Renal pelvis (tissue), 12 donors: ENCODE data around the gene PRPF40A. TPM values are rescaled to one million over a fixed set of nuclear protein-coding genes. Genes with fewer than 3 reads are reported as not detected.
"Not testable (repeated sequence)": the region's sequence is repeated elsewhere in the genome, so short reads cannot be mapped to it uniquely, and the experiment has no call there.

Experiments used
- DNase-seq: peaks from one replicate; pipeline ENCODE4 v3.0.0-alpha.2; 2013
- long read RNA-seq, 16 experiments: transcript quantifications; one replicate each; lab custom pipeline, GENCODE V29; 2026
- polyA plus RNA-seq, 3 donors: library from polyadenylated mRNA; unstranded; fragments of 120-200 nt; gene quantifications; one replicate each; pipeline ENCODE4 v1.2.1, GENCODE V29; 2013; ENCODE audit not compliant: insufficient read length in 3 of 3

PRPF40A gene
- 100 to 1,000 TPM; 133 to 149 (median 139) TPM for polyA plus RNA-seq
- long read RNA-seq, donor 1 = 0 reads
- long read RNA-seq, donor 2, partial matches to known transcripts = 8 of 13 reads
- long read RNA-seq, donor 2, other reads (novel, unspliced or antisense) = 5 of 13 reads
- long read RNA-seq, donor 3, partial matches to known transcripts = 76 of 111 reads
- long read RNA-seq, donor 3, other reads (novel, unspliced or antisense) = 35 of 111 reads
- long read RNA-seq, donor 4, partial matches to known transcripts = 48 of 48 reads
- long read RNA-seq, donor 4, other reads (novel, unspliced or antisense) = 0 of 48 reads
- long read RNA-seq, donor 5 = 0 reads
- long read RNA-seq, donor 6, partial matches to known transcripts = 44 of 44 reads
- long read RNA-seq, donor 6, other reads (novel, unspliced or antisense) = 0 of 44 reads
- long read RNA-seq, donor 7, partial matches to known transcripts = 15 of 15 reads
- long read RNA-seq, donor 7, other reads (novel, unspliced or antisense) = 0 of 15 reads
- long read RNA-seq, donor 8, partial matches to known transcripts = 7 of 7 reads
- long read RNA-seq, donor 8, other reads (novel, unspliced or antisense) = 0 of 7 reads
- long read RNA-seq, donor 9, partial matches to known transcripts = 29 of 29 reads
- long read RNA-seq, donor 9, other reads (novel, unspliced or antisense) = 0 of 29 reads
- long read RNA-seq, donor 10, partial matches to known transcripts = 64 of 69 reads
- long read RNA-seq, donor 10, other reads (novel, unspliced or antisense) = 5 of 69 reads
- long read RNA-seq, donor 11, partial matches to known transcripts = 0 of 31 reads
- long read RNA-seq, donor 11, other reads (novel, unspliced or antisense) = 31 of 31 reads
- long read RNA-seq, donor 12, partial matches to known transcripts = 176 of 176 reads
- long read RNA-seq, donor 12, other reads (novel, unspliced or antisense) = 0 of 176 reads
- long read RNA-seq, donor 13 = 0 reads
- long read RNA-seq, donor 14 = 0 reads
- long read RNA-seq, donor 15, full-length matches to known transcripts = 1 of 6 reads
- long read RNA-seq, donor 15, partial matches to known transcripts = 5 of 6 reads
- long read RNA-seq, donor 15, other reads (novel, unspliced or antisense) = 0 of 6 reads
- long read RNA-seq, donor 16, partial matches to known transcripts = 76 of 132 reads
- long read RNA-seq, donor 16, other reads (novel, unspliced or antisense) = 55 of 132 reads

- DNase-seq = peak; percentile 98
Observed at GRCh38 chr2:152717228-152718075, at the start of gene PRPF40A. PRPF40A (minus strand) TSS chr2:152717461; CDS start chr2:152717439, 22 bp downstream.

DNA sequence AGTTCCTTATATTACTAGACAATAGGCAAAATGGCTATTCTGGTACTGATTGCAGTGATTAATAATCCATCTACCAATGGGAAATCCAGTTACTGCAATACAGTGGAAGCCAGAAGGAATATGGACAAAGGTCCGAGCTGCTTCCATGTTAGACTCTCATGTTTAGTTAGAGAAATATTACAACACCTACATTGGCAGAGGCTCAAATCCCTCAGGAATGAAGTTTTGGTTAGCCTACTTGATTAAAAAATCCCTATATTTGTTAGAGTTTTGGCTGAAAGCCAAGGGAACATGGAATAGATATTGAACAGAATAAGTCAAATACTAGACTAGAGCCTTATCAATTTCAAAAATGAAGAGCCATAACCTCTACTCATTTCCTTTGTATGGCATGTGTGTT is 49.7 kb upstream of the PRPF40A start:
- DNase-seq = no peak

DNA sequence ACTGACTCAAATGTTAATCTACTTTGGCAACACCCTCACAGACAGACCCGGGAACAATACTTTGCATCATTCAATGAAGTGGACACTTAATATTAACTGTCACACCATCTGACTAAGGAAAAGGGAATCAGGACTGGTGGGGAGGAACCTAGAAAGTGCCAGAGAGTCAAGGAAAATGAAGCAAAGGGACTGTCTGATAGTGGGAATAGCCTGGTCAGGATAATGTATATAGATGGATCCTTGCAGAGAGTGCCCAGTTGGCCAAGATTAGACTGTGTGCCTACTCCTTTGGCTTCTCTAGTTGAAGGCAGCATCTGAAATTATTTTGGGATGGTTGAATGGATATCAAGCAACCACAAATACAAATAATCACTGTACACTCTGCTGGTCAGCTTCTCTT is 46.4 kb upstream of the PRPF40A start:
- no peak for DNase-seq

DNA sequence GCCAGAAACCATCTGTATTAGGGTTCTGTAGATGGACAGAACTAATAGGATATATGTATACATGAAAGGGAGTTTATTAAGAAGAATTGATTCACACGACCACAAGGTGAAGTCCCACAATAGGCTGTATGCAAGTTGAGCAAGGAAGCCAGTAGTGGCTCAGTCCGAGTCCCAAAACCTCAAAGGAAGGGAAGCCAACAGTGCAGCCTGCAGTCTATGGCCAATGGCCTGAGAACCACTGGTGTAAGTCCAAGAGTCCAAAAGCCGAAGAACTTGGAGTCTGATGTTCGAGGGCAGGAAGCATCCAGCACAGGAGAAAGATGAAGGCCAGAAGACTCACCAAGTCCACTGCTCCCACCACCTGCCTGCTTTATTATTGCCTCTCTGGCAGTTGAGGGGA is 45.9 kb upstream of the PRPF40A start:
- DNase-seq = not testable (repeated sequence)

DNA sequence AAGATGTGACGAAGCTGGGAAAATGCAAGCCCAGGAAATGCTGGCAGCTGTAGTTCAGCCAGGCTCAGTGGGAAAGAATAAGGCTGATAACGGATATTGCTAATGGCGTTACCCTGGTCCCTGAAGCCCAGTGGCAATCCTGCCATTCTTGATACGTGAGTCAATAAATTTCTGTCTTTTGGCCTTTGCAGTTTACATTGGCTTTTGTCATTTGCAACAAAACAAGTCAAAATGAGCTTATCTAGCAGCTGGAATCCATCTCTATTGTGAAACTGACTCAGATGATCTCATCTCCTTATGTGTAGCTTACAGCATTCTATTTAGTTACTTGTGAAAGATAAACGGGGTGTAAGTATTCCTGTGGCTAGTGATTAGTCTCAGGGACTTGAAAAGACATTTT is 44.9 kb upstream of the PRPF40A start:
- DNase-seq = no peak

- no peak for DNase-seq
Observed at GRCh38 chr2:152761214-152761613, 44.0 kb upstream of the PRPF40A start.

DNA sequence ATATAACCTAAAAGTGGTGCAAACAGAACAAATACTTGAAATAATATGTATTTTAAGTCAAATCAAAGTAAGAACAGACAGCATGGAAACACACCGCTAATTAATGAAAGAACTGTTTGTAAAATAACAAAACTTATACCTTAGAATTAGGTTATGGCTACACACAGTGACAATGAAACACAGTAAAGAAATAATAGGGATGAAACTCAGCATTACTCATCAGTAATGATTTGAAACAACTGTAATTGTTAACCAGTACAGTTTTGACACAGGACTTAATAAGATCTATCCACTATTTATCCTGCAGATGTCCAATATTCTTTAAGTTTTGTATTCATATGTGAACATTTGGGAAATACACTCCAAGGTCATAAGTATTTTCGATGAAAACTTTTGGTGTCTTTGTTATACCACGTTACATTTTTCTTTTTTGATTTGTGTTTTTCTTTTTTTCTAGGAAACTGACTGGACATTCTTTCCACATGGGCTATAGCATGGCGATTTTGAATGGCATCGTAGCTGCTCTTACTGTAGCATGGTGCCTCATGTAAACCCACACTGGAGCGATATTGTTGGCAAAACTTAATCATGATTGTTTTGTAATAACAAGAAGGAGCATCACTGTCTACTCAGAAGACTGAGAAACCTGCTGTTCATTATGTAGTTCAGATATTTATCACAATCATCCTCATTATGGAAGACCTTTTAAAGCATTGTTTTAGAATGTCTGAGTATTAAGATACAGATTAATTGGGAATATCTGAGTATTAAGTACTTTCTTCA is 42.2 kb upstream of the PRPF40A start:
- DNase-seq = no peak

GRCh38 chr2:152755029-152755428 is 37.8 kb upstream of the PRPF40A start:
- DNase-seq = peak; percentile 20

- not testable (repeated sequence) for DNase-seq
Observed at GRCh38 chr2:152747751-152748150, 30.5 kb upstream of the PRPF40A start.

DNA sequence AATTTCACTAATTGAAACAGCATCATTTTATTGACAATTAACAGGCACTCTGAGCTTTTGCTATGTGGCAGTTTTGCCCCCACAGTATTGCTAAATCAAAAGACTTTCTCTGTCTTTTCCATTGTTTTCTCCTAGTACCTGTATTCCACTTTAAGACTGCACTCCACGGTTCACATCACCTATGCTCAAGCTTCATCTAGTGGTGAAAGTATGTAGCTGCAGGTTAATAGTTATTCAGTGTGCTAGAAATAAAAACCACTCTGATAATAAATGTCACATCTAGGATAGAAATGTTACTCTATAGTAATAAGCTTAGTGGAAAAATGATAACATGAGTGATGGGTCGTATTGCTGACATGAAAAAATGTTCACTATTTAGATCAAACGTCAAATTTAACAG is 25.7 kb upstream of the PRPF40A start:
- no peak for DNase-seq

DNA sequence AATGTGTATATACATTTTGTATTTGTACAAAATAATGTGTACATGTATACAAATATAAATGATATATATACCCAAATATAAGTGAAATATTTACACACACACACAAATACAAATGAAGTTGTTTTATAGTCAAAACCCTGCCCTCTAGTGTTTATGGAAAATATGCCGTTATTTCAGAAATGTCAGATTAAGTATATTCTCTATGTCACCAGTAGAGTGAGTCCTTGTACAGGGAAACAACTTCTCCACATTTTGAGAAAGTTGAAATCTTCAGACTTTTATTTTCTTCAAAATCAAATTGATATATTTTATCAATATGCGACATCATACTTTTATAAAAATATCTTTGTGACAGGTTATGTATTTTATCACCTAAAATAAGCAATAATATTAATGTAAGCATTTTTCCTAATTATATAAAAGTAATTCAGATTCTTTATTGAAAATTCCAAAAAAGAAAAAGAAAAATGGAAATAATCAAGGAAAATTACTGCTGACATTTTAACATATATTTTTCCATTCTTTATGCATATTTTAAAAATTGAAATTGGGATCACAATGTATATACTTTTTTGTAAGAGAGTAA is 23.6 kb upstream of the PRPF40A start:
- peak; percentile 37 for DNase-seq

DNA sequence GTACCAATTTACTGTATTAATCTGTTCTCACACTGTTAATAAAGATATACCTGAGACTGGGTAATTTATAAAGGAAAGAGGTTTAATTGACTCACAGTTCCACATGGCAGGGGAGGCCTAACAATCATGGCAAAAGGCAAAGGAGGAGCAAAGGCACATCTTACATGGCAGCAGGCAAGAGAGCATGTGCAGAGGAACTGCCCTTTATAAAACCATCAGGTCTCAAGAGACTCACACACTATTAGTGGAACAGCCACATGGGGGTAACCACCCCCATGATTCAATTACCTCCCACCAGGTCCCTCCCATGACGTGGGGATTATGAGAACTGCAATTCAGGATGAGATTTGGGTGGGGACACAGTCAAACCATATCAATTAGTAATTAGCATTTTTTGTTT is 22.4 kb upstream of the PRPF40A start:
- DNase-seq = not testable (repeated sequence)

DNA sequence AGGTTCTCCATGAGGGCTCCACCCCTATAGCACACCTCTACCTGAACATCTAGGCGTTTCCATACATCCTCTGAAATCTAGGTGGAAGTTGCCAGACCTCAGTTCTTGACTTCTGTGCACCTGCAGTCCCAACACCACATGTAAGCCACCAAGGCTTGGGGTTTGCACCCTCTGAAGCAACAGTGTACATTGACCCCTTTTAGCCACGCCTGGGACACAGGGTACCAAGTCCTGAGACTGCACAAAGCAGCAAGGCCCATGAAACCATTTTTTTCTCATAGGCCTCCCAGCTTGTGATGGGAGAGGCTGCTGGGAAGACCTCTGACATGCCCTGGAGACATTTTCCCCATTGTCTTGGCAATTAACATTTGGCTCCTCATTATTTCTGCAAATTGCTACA is 21.2 kb upstream of the PRPF40A start:
- no peak for DNase-seq

GRCh38 chr2:152737509-152737908 is 20.2 kb upstream of the PRPF40A start:
- DNase-seq = not testable (repeated sequence)

GRCh38 chr2:152730591-152731333 is 13.5 kb upstream of the PRPF40A start:
- DNase-seq = no peak

DNA sequence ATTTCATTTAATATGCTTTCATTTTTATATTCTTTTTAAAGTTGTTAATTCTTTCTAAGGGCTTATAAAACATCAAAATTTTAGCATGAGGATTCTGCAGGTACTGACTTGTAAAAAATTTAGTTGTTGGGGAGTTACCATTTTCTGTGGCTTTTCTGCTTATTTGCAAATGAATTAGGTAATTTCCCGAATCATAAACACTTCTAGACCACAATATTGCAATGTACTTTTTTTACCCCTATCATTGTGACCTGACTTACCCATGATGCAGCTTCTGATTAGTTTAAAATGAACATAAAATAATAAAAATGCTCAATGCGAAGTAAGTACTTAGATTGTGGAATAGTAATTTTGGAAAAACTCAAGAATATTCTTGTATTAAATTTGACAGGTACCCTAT is 12.6 kb upstream of the PRPF40A start:
- no peak for DNase-seq

DNA sequence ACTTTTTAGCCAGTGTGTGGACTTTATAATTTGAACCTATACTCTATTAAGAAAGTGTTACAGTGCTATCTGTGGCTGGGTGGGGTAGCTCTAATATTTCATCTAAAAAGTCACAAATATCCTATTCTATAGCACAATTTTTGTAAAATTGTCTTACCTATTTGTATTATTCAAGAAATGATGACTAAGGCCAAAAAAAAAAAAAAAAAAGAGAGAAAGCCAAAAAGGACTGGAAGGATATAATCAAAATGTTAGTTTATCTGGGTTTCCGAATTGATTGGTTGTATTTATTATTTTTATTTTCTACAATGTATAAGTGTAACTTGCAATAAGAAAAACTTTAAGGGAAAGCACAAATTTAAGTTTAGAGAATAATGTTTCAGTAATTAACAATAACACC is 6.7 kb upstream of the PRPF40A start:
- DNase-seq = no peak

DNA sequence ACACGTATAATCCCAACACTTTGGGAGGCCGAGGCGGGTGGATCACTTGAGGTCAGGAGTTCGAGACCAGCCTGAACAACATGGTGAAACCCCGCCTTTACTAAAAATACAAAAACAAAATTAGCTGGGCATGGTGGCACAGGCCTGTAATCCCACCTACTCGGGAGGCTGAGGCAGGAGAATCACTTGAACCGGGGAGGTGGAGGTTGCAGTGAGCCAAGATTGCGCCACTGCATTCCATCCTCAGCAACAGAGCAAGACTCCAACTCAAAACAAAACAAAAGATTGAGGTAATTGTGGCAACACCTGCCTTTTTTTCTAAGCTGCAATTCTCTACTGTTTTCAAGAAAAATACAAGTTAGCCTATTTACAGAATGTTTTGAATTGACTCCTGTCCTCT is 5.4 kb upstream of the PRPF40A start:
- not testable (repeated sequence) for DNase-seq

GRCh38 chr2:152720794-152721193 is 3.5 kb upstream of the PRPF40A start:
- no peak for DNase-seq
